Choroid plexus epithelial cell (primary cell): ENCODE results near the gene TTC28.

Experiments used
- DNase-seq: peaks from one replicate; pipeline ENCODE4 v3.0.0-alpha.2; 2010; ENCODE audit warnings: low read depth
- H3K4me3 ChIP-seq: 2 replicates; pipeline ENCODE4 v1.5.1; 2011; ENCODE audit warnings: low read depth, mild to moderate bottlenecking, control low read depth, low read length, moderate library complexity
- CTCF ChIP-seq: conservative IDR thresholded peaks from 2 replicates; pipeline ENCODE4 v1.5.1; 2011; ENCODE audit warnings: low read depth, mild to moderate bottlenecking, control low read depth, inconsistent platforms, low read length, moderate library complexity

Gene TTC28

GRCh38 chr22:28395520-28395919 lies 284.1 kb downstream of the TTC28 start:
- TF ChIP-seq CTCF, result no peak
- DNase-seq, result no peak
- H3K4me3 ChIP-seq, result no peak overlapping the region

GRCh38 chr22:28394513-28395110 lies 285.0 kb downstream of the TTC28 start:
- no peak for DNase-seq
- no peak overlapping the region for H3K4me3 ChIP-seq
- no peak for TF ChIP-seq CTCF

- peak; percentile 26 for DNase-seq
- no peak overlapping the region for H3K4me3 ChIP-seq
- no peak for TF ChIP-seq CTCF
Observed at GRCh38 chr22:28381429-28382167, 298.0 kb downstream of the TTC28 start.

GRCh38 chr22:28379951-28380350 lies 299.7 kb downstream of the TTC28 start:
- no peak overlapping the region for H3K4me3 ChIP-seq
- TF ChIP-seq CTCF, result no peak
- DNase-seq, result no peak

- no peak for TF ChIP-seq CTCF
- no peak for DNase-seq
Observed at GRCh38 chr22:28379075-28379779, 300.4 kb downstream of the TTC28 start.

GRCh38 chr22:28375761-28376534 lies 303.7 kb downstream of the TTC28 start:
- DNase-seq, result no peak
- H3K4me3 ChIP-seq, result no peak overlapping the region
- no peak for TF ChIP-seq CTCF

More at GRCh38 chr22:28379075-28379779, 300.4 kb downstream of the TTC28 start:
- H3K4me3 ChIP-seq, result no peak overlapping the region
